Activated naive CD8-positive, alpha-beta T cell (primary cell): Measurements from ENCODE around the gene TELO2.
A peak's percentile ranks its signal among the peaks of the same experiment; 100 is the strongest.

Experiments used
- H3K27ac Mint-ChIP-seq: one replicate; pipeline ENCODE4 v1.8.0; 2021; ENCODE audit warnings: mixed read lengths
- H3K27me3 Mint-ChIP-seq: one replicate; pipeline ENCODE4 v1.8.0; 2021; ENCODE audit warnings: mixed read lengths
- H3K36me3 Mint-ChIP-seq: one replicate; pipeline ENCODE4 v1.8.0; 2021; ENCODE audit warnings: mixed read lengths
- H3K4me1 Mint-ChIP-seq: one replicate; pipeline ENCODE4 v1.8.0; 2021; ENCODE audit warnings: low read depth, mixed read lengths
- H3K4me3 Mint-ChIP-seq: one replicate; pipeline ENCODE4 v1.8.0; 2021; ENCODE audit warnings: mild to moderate bottlenecking, mixed read lengths
- H3K9me3 Mint-ChIP-seq: one replicate; pipeline ENCODE4 v1.8.0; 2021; ENCODE audit warnings: low read depth, mixed read lengths

The TELO2 gene

GRCh38 chr16:1526608-1527555 is 33.7 kb downstream of the TELO2 start:
- peaks cover 22% of the 10 kb centered on the region for H3K4me1 Mint-ChIP-seq
- peak overlapping the region; percentile 59 for H3K4me3 Mint-ChIP-seq
- no peaks in the 10 kb centered on the region for H3K36me3 Mint-ChIP-seq
- H3K27ac Mint-ChIP-seq: peak overlapping the region; percentile 50
- H3K27me3 Mint-ChIP-seq: no peaks in the 10 kb centered on the region
- no peaks in the 10 kb centered on the region for H3K9me3 Mint-ChIP-seq

DNA sequence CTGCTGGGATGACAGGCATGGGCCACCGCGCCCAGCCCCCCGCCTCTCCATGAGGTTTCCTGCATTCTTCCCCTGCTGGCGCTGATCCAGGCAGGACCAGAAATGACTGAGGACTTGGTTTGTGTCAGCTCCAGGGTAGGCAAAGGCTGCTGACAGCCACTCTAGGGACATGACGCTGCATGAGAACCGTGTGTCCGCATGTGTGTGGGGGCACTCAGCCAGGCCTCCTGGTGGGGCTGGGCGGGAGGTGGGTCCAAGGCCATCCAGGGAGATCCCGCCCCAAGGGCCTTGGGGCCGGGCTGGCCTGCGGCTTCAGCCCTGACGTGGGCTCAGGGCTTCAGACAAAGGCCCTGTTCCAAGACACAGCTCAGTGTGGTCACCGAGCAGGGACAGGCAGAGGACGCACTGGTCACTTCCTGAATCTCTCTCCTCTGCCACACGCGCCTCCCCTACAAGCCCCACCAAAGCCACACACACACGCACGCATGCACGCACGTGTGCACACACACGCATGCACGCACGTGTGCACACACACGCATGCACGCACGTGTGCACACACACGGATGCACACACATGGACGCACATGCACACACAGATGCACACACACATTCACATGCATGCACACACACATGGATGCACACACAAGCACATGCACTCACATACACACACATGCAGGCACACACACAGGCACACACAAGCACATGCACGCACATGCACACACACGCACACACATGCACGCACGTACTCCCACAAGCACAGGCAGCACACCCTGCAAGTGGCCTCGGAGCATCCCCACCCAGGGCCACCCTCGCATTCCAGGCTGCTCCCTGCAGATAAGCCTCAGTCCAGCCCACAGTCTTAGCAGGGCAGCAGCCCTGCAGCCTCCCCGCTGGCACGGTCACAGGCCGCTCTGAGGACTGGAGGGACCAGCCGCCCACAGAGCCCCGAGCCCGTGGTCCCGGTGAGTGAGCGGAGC is 35.0 kb downstream of the TELO2 start:
- H3K4me3 Mint-ChIP-seq: no peak overlapping the region
- no peaks in the 10 kb centered on the region for H3K36me3 Mint-ChIP-seq
- H3K4me1 Mint-ChIP-seq: peaks cover 22% of the 10 kb centered on the region
- no peaks in the 10 kb centered on the region for H3K9me3 Mint-ChIP-seq
- no peaks in the 10 kb centered on the region for H3K27me3 Mint-ChIP-seq
- no peak overlapping the region for H3K27ac Mint-ChIP-seq

DNA sequence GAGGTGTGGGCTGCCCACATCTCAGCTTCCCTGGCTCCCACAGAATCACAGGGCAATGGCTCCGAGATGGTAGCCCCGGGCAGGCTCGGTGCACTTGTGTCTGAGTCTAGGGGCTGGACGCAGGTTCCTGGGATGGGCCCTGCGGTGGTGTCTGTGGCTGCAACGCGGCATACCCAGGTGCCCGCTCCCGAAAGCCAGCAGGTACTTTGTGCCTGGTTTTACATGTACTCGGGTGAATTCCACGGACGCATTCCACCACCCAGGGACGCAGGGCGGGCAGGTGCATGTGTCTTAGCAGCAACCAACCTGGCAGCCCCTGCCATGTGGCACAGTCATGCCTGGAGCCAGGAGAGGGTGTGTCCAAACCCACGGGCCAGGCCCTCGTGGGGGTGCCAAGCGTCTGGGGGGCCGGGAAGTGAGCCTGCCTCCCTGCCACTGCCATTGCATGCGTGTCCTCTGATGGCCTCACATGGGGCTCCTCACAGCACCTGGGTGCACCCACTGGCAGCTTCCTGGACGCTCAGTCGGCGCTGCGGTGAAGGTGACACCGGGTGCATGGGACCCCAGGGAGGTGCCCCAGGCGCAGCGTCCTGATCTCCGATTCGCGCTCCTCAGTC is 35.9 kb downstream of the TELO2 start:
- Mint-ChIP-seq H3K4me1 (peaks cover 24% of the 10 kb centered on the region), H3K4me3 (no peak overlapping the region), H3K36me3 (no peaks in the 10 kb centered on the region), H3K27ac (no peak overlapping the region), H3K9me3 (no peaks in the 10 kb centered on the region), H3K27me3 (no peaks in the 10 kb centered on the region)

- H3K36me3 Mint-ChIP-seq: no peaks in the 10 kb centered on the region
- H3K4me1 Mint-ChIP-seq: peaks cover 27% of the 10 kb centered on the region
- H3K9me3 Mint-ChIP-seq: no peaks in the 10 kb centered on the region
- H3K4me3 Mint-ChIP-seq: no peak overlapping the region
- H3K27ac Mint-ChIP-seq: no peak overlapping the region
- no peaks in the 10 kb centered on the region for H3K27me3 Mint-ChIP-seq
Observed at GRCh38 chr16:1530349-1530882, 37.3 kb downstream of the TELO2 start.

- Mint-ChIP-seq H3K9me3 (no peaks in the 10 kb centered on the region), H3K4me1 (peaks cover 25% of the 10 kb centered on the region), H3K27me3 (no peaks in the 10 kb centered on the region), H3K27ac (no peak overlapping the region), H3K36me3 (no peaks in the 10 kb centered on the region), H3K4me3 (no peak overlapping the region)
Observed at GRCh38 chr16:1530883-1531637, 37.9 kb downstream of the TELO2 start.

DNA sequence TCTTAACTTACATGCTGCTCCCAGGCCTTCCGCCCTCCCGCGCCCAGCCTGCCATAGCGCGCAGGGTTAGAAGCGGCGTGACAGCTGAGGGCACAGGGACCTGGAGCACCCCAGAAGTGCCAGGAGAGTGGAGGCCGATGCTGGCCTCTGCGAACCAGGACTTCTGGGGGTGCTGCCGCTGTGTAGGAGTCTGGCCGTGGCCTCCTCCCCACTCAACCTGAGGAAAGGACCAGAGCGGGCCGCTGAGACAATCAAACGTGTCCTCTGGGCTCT is 38.4 kb downstream of the TELO2 start:
- no peaks in the 10 kb centered on the region for H3K9me3 Mint-ChIP-seq
- no peak overlapping the region for H3K4me3 Mint-ChIP-seq
- H3K27ac Mint-ChIP-seq: no peak overlapping the region
- H3K36me3 Mint-ChIP-seq: peaks cover under 1% of the 10 kb centered on the region
- peaks cover 27% of the 10 kb centered on the region for H3K4me1 Mint-ChIP-seq
- H3K27me3 Mint-ChIP-seq: no peaks in the 10 kb centered on the region

- peak overlapping the region; percentile 28 for H3K27ac Mint-ChIP-seq
Observed at GRCh38 chr16:1532081-1532760, 39.1 kb downstream of the TELO2 start.

DNA sequence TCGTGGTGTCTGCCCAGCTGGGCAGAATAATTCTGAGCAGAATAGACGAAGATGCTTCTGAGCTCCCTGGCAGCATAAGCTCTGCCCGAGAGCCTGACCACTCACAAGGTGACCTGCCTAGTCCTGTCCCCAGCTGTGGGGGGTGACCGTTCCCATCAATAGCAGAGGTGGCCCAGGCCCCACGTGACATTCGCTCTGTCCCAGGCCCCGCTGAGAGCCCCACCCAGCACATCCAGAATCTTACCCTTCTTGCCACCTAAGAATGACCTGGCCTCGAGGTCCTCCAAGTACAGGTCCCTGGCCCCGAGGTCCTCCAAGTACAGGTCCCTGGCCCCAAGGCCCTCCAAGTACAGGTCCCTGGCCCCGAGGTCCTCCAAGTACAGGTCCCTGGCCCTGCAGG is 39.6 kb downstream of the TELO2 start:
- Mint-ChIP-seq H3K27me3 (no peaks in the 10 kb centered on the region), H3K27ac (peak overlapping the region; percentile 28), H3K36me3 (peaks cover 5% of the 10 kb centered on the region), H3K9me3 (no peaks in the 10 kb centered on the region), H3K4me1 (peaks cover 31% of the 10 kb centered on the region), H3K4me3 (peak overlapping the region; percentile 99)

More at GRCh38 chr16:1532081-1532760, 39.1 kb downstream of the TELO2 start:
- peaks cover 32% of the 10 kb centered on the region for H3K4me1 Mint-ChIP-seq
- H3K9me3 Mint-ChIP-seq: no peaks in the 10 kb centered on the region
- peak overlapping the region; percentile 99 for H3K4me3 Mint-ChIP-seq
- no peaks in the 10 kb centered on the region for H3K27me3 Mint-ChIP-seq
- peaks cover 2% of the 10 kb centered on the region for H3K36me3 Mint-ChIP-seq

- Mint-ChIP-seq H3K4me3 (peak within 1 kb of the TSS; percentile 99), H3K27me3 (no peaks in the 10 kb centered on the region), H3K9me3 (no peaks in the 10 kb centered on the region), H3K36me3 (peaks cover 5% of the 10 kb centered on the region), H3K4me1 (peaks cover 34% of the 10 kb centered on the region), H3K27ac (peak within 1 kb of the TSS; percentile 99)
Observed at GRCh38 chr16:1533443-1533951, 40.3 kb downstream of the TELO2 start, which contains the start of gene TMEM204. TSS of gene TMEM204 (plus strand) at chr16:1533666. CDS start at chr16:1534276, 610 bp downstream.

DNA sequence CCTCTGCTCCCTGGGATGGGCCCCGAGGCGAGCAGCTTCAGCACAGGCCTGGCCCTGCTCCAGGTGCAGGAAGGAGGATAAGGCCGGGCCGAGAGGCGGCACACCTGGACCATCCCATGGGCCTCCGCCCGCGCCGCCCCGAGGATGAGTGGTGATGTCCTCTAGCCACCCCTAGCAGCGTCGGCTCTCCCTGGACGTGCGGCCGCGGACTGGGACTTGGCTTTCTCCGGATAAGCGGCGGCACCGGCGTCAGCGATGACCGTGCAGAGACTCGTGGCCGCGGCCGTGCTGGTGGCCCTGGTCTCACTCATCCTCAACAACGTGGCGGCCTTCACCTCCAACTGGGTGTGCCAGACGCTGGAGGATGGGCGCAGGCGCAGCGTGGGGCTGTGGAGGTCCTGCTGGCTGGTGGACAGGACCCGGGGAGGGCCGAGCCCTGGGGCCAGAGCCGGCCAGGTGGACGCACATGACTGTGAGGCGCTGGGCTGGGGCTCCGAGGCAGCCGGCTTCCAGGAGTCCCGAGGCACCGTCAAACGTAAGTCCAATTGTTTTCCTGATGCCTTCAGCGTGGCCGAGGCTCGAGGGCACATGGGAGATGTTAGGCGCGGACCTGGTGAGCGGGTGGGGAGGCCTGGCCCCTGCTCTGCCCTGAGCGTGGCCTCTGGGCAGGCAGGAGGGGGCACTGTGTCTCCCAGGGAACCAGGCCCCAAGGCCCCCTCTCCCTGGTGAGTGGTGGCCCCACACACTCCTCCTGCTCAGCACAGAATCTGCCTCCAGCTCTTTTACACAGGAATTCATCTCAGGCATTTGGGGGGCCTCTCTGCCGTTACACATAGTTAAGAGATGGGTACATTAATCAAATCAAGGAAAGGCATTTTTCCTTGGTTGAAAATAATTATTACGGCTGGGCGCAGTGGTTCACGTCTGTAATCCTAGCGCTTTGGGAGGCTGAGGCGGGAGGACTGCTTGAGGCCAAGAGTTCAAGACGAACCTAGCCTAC is 41.2 kb downstream of the TELO2 start:
- Mint-ChIP-seq H3K27me3 (no peaks in the 10 kb centered on the region), H3K9me3 (no peaks in the 10 kb centered on the region), H3K27ac (peak overlapping the region; percentile 99), H3K4me3 (peak overlapping the region; percentile 99), H3K4me1 (peaks cover 38% of the 10 kb centered on the region), H3K36me3 (peaks cover 5% of the 10 kb centered on the region)

DNA sequence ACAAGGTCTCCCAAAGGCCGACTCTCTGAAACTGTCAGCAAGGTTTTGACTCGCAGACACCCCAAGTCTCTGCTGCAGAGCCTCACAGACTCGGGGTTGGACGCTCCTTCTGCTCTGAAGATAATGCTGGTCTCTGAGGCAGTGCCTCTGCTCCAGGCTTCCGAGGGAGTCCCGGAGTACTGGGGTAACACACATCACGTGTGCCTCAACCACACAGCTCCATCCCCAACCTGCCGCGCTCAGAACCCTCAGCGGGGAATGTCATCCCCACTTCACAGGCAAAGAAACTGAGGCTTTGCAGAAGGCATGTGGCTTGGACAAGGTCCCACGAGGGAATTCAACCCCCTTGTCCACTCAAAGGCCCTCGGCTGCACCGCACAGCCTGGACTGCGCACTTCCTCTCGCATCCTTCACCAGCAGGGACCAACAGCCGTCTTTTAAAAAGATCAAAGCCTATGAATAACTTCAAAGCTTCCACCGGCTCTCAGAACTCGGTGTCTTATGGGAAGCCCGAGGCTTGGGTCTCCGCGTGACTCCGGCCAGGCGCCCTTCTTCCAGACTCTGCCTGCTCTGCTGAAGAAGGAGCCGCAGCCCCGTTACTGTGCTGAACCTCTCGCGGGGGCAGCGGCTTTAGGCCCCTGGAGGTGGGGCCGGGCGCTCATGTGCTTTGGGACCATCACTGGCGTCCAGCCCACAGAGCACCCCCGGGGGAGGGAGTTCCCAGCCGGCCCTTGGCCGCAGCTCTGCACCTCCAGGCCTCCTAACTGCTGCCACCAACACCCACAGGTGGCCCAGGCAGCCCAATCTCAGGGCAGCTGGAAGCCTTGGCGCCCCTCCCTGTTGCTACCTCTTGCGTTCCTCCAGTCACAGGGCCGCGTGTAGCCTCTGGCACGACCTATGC is 42.5 kb downstream of the TELO2 start:
- Mint-ChIP-seq H3K9me3 (no peaks in the 10 kb centered on the region), H3K4me1 (peaks cover 41% of the 10 kb centered on the region), H3K27me3 (no peaks in the 10 kb centered on the region), H3K4me3 (peak overlapping the region; percentile 99), H3K36me3 (peaks cover 5% of the 10 kb centered on the region), H3K27ac (peak overlapping the region; percentile 99)

DNA sequence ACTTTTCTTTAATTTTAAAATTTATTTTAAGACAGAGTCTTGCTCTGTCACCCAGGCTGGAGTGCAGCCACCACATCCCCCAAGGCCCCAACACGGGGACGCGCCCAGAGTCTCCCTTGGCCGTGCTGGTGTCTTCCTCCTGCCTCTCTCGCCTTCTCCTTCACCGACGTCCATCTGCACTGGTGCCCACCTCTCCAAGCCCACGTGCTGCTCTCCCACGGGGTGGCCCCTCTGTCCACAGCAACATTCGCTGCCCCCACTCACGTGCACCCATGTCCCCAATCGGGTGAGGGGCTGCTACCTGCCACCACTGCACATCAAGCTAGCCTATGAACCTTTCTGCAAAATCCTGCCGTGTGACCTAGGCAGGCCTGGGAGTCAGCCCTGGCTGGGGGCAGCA is 43.4 kb downstream of the TELO2 start:
- no peaks in the 10 kb centered on the region for H3K9me3 Mint-ChIP-seq
- peaks cover 42% of the 10 kb centered on the region for H3K4me1 Mint-ChIP-seq
- H3K27me3 Mint-ChIP-seq: no peaks in the 10 kb centered on the region
- H3K36me3 Mint-ChIP-seq: peaks cover 5% of the 10 kb centered on the region
- H3K27ac Mint-ChIP-seq: peak overlapping the region; percentile 97
- peak overlapping the region; percentile 99 for H3K4me3 Mint-ChIP-seq
